DMS53 treated with DMSO at 0.1 percent for 48 hours (cell line): ENCODE results near the gene LAG3.
A peak's percentile ranks its signal among the peaks of the same experiment; 100 is the strongest.
"Not testable (repeated sequence)": the region's sequence is repeated elsewhere in the genome, so short reads cannot be mapped to it uniquely, and the experiment has no call there.

Experiments used
- DNase-seq: peaks from one replicate; lab custom pipeline; 2025; ENCODE audit not compliant: unreplicated experiment; lab: John Stamatoyannopoulos, UW

The LAG3 gene

DNA sequence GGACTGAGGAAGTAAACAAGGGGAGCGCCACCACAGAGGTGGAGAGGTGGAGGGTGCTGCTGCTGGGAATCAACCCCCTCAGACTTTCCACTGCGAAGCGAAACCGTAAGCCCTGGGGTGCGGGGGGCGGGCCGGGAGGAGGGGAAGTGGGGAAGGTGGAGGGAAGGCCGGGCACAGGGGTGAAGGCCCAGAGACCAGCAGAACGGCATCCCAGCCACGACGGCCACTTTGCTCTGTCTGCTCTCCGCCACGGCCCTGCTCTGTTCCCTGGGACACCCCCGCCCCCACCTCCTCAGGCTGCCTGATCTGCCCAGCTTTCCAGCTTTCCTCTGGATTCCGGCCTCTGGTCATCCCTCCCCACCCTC, at the start of gene LAG3:
Gene LAG3, plus strand, starts transcription at position 190 of the 365 bp plus-strand sequence. CDS start 333 bp downstream, outside the sequence.
- no peak for DNase-seq

DNA sequence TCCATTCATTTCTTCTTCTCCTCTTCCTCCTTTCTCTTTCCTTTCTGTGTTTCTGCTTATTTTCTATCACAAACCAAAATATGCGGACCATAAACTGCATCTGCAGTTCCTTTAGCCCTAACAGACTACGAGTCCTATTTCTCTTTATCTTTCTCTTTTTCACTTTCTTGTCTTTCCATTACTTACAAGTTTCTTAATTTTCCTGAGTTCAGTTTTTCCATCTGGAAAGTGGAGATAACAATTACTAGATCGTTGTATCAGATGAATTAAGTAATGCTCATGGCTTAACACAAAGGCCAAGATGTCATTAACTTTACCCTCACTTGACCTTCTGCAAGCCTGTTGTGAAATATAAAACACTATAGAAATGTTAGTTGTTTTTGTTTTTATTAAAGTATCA, 49.5 kb upstream of the LAG3 start:
- no peak for DNase-seq

DNA sequence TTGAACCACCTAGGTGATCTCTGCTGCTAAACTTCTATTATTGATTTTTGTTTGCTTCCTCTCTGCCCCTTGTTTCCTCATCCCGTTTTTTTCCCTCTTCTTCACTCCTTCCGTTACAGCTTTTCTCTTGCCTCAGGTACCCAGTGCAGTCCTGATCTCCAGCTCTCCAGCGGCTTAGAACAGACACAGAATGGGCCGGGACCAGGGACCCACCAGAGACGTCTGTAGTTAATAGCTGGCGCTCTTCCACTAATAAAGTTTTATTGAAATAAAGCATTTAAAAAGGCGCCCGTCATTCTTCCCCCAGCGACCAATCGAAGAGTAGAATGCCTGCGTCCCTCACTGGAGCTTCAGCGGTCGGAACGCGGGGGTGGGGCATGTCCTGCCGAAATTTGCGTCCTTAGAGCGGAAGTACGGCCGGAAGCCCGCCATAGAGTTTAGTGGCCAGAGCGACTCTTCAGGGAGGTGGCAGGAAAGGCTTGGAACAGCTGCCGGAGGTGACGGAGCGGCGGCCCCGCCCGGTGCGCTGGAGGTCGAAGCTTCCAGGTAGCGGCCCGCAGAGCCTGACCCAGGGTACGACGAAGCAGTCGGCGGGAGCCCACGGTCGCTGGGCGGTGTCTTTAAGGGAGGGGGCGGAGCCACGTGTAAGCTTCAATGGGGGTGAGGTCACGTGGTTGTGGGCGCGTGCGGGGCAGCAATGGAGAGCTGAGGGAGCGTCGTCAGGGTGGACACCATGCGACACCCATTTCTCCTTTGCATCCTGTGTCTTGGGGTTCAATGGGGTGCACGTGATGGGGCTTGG, 48.5 kb upstream of the LAG3 start, which contains the start of gene COPS7A:
Gene COPS7A, plus strand, starts transcription at position 440 of the 802 bp plus-strand sequence. CDS start 611 bp downstream, outside the sequence.
- DNase-seq: peak; percentile 100

DNA sequence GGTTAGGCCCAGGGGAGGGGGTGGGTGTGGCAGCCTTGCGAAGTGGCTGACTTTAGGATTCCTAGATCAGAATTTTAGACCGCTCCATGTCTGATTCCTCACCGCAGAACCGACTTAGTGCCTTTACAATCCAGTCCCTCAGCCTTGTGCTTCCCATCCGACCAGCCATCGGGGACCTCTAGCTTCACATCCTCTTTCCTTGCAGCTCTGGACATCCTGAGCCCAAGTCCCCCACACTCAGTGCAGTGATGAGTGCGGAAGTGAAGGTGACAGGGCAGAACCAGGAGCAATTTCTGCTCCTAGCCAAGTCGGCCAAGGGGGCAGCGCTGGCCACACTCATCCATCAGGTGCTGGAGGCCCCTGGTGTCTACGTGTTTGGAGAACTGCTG, 47.9 kb upstream of the LAG3 start:
- no peak for DNase-seq

DNA sequence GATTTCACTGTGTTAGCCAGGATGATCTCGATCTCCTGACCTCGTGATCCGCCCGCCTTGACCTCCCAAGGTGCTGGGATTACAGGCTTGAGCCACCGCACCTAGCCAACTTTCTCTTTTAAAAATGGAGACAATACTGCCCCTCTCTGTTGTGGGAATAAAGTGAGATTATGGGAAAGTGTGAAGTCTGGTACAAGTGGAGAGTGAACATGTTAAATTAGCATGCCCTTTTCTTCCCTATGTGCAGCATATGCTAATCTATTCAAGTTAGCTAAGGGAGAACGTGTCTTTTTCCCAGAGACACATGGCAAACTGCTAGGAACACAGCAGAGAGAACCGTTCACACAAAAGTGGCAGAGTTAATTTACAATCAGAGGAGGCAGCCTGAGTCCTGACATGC, 47.0 kb upstream of the LAG3 start:
- no peak for DNase-seq

DNA sequence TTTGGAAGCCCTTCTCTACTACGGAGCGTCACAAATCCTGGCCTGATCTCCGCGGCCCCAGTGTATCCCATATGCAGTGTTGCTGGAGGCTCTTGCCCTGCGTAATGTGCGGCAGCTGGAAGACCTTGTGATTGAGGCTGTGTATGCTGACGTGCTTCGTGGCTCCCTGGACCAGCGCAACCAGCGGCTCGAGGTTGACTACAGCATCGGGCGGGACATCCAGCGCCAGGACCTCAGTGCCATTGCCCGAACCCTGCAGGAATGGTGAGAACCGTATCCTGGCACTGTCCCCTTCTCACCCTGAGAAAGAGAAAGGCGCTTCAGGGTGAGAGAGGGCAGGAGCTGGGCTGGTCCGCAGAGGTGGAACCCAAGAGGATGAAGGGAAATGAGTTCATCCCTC, 43.1 kb upstream of the LAG3 start:
- DNase-seq: no peak

DNA sequence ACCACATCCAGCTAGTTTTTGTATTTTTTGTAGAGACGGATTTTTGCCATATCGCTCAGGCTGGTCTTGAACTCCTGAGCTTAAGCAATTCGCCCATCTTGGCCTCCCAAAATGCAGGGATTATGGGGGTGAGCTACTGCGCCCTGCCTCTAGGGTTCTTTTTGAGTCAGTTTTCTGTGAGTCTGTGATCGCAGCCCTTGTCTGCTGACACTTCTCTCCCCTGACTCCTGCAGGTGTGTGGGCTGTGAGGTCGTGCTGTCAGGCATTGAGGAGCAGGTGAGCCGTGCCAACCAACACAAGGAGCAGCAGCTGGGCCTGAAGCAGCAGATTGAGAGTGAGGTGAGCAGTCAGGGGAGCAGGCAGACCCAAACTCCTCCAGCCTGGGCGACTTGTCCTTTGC, 42.2 kb upstream of the LAG3 start:
- no peak for DNase-seq

DNA sequence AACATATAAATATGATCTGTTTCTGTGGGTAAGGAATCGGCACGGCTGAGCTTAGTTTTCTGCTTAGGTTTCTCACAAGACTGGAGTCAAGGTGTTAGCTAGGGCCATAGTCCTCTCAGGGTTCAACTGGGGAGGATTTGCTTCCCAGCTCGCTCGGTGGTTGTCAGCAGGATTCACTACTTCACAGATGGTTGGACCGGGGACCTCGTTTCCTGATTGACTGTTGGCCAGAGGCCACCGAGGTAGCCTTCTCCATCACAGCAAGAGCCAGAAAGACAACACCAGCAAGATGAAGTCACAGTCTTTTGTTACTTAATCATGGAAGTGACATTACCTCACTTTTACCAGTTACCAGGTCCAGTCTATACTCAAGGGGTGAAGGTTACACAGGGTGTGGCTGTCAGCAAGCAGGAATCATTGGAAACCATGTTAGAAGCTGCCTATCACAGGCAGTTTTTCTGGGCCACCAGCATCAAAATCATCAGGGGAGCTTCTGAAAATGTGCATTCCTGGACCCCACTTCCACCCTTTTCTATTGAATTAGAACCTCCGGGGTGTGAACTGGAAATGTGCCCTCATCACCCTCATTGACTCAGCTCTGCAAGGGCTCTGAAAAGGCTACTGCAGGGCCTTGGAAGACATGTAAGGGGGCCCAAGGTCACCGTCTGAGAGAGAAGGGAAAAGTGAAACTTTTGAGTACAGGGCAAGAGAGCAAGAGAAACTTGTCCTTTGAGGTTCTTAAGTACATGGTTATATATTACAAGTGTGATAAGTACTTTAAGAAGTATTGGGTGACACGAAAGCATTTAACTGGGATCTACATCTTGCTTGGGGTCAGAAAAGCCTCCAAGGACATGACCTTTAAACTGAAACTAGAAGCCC, 37.6 kb upstream of the LAG3 start:
- DNase-seq: no peak

DNA sequence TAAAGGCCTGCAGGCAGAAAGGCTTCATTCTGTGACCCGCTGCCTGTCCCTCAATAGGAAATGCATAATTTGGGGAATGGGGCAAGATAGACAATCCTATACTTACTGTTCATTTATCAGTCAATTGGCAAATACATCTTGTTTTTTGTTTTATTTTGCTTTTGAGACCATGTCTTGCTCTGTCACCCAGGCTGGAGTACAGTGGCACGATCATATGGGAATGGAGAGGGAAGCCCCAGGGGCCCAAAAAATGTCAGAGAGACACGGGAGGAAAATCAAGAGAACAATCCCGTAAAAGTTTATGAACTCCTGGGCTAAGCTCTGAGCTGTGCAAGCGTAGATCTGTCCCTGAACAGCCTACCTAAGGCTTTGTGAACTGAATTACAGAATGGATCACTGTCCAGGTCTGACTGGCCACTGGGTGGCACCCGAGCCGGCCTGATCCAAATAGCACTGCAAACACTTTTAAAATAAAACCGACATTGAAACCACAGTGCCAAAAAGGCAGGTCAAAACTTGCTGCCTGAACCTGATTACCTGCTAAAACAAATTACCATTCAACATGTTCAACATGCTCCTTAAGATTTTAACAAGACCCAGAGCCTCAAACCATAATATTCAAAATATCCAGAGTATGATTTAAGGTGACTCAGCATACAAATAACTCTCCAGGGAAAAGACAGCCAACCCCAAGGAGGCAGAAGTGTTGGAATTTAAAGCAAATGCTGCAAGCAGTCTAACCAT, 36.7 kb upstream of the LAG3 start:
- peak; percentile 83 for DNase-seq

DNA sequence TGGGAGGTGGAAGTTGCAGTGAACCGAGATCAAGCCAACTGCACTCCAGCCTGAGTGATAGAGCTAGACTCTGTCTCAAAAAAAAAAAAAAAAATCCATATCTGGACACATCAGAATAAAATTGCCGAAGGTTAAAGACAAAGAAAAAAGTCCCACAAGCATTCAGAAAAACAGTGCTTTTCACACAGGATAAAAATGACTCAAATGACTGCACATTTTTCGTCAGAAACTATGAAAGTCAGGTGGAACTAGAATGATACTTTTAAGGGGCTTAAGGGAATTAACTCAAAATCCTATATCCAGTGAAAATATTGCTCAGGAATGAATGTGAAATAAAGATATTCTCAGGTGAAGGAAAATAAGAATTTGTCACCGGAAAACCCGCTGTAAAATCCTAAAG, 35.6 kb upstream of the LAG3 start:
- no peak for DNase-seq

DNA sequence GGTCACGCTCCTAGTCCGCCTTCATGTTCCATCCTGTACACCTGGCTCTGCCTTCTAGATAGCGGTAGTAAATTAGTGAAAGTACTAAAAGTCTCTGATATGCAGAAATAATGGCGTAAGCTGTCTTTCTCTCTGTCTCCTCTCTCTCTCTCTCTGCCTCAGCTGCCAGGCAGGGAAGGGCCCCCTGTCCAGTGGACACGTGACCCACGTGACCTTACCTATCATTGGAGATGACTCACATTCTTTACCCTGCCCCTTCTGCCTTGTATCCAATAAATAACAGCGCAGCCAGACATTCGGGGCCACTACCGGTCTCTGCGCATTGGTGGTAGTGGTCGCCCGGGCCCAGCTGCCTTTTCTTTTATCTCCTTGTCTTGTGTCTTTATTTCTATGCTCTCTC, 30.2 kb upstream of the LAG3 start:
- DNase-seq: not testable (repeated sequence)

DNA sequence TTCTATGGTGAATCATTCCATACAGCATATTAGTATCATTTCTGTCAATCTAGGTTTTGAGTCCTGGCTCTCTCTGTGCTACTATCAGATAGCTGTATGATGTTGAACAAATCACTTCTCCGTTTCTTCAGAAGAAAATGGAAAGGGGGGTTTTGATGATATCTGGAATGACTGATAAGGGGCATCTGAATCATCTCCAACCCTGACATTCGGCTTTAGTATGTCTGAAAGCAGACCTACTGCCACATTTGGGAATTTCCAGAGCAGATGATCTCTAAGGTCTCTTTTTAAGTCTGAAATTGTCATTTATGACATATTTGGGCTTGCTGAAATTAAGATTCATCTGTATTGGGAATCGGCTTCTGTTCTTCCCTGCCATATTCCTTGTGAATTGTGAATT, 29.5 kb upstream of the LAG3 start:
- no peak for DNase-seq

DNA sequence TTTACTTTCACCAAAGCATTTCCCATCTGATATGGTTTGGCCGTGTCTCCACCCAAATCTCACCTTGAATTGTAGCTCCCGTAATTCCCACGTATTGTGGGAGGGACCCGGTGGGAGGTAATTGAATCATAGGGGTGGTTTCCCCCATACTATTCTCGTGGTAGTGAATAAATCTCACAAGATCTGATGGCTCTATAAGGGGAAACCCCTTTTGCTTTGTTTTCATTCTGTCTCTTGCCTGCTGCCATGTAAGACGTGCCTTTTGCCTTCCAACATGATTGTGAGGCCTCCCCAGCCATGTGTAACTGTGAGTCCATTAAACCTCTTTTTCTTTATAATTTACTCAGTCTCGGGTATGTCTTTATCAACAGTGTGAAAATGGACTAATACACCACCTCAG, 29.0 kb upstream of the LAG3 start:
- not testable (repeated sequence) for DNase-seq

DNA sequence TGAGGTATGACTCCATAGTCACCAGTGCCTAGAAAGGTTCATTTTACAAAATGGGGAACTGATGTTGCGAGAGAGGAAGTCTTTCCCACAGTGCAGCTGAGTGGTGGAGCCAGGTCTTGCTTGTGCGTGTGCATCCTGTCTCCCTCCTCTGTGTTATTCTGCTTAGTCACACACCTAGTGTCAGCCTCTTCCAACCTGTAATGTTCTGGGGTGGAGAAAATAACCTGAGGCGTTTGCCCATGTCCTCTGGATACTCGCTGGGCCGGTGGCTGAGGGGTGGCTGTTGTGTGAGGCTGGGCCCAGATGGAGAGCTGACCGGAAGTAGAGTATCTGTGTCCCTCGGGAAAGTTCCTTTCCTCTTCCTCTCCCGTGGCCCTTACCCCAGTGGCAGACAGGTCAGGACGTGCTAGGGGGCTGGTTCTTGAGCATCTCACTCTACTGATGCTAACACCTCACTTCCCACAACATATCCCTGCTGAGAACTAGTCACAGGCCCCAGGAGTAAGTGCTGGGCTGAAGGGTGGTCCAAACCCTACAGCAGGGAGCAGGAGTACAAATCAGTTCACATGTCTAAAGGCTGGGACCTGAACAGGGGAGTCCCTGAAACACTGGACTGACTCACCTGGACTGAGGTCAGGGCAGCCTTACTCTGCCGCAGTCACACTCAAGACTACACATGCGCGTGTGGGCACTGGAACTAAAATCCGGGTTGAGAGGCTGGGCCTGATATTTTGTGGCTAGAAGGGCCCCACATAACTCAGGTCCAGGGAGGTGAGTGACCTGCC, 26.4 kb upstream of the LAG3 start:
- no peak for DNase-seq

DNA sequence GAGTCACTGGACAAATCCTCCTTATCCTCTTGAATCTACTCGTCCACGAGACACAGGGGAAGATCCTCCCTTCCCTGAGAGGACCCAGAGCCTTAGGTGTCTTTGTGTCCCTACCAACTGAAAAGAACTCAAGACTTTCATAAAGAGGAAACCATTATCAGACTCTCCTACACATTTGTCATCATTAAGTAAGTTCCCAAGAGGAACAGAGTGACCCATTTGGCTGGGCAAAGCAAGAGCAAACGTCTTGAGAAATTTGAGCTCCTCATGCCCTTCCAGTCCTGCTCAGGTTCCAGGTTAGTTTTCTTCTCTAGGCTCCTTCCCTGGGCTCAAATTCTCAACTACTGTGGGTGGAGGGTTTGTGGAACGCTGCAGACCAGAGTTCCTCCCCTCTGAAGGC, 25.1 kb upstream of the LAG3 start:
- no peak for DNase-seq

DNA sequence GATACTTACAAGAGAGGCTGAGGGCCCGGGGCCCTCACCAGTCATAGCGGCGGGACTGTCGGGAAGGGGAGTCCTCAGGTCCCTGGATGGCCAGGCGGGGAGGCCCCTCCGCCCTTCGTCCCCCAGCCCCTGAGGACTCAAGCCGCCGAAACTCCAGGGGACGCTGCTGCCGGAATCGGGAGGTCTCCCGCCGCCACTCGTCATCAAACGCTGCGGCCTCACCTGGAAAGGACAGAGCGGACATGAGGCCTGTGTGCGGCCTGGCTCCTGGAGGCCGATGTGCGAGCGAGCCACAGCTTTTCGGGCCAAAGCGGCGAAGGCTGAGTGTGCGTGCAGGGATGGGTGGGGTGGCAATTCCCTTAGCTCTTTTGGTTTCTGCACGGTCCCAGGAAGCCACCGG, 23.6 kb upstream of the LAG3 start:
- DNase-seq: no peak

DNA sequence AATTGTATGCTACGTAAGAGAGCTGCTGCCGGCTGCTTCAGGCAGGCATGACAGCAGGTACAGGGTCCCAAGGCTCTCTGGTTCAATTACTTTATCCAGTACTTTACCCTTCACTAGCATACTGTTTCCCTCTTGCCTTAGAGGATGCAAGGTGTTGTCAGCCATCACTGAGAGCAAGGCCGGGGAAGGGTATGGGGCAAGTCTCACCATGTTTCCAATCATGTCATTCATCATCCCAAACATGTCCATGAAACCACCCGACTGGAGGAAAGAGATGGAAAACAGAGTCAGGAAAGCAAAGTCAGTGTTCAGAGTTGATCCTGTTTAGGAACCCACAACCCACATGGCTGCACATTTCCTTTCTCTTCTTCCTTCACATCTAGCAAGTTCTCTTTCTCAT, 21.8 kb upstream of the LAG3 start:
- DNase-seq: no peak

DNA sequence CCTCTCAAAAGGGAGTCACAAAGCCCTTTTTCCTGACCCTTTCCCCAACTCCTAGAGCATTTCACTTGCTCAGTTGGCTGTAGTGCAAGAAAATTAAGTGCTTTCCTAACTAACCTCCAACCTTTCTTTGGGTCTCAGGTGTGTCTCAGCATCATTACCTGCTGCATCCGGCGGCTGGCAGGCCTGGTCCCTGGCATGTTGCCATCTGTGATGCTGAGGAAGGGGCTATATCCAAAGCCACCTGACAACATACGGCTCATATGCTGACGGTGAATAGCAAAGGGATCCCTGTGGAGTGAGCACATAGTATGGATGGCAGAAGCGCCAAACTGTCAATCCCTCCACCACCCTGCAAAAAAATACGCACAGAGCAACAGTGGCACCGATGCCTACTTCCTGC, 20.6 kb upstream of the LAG3 start:
- no peak for DNase-seq

DNA sequence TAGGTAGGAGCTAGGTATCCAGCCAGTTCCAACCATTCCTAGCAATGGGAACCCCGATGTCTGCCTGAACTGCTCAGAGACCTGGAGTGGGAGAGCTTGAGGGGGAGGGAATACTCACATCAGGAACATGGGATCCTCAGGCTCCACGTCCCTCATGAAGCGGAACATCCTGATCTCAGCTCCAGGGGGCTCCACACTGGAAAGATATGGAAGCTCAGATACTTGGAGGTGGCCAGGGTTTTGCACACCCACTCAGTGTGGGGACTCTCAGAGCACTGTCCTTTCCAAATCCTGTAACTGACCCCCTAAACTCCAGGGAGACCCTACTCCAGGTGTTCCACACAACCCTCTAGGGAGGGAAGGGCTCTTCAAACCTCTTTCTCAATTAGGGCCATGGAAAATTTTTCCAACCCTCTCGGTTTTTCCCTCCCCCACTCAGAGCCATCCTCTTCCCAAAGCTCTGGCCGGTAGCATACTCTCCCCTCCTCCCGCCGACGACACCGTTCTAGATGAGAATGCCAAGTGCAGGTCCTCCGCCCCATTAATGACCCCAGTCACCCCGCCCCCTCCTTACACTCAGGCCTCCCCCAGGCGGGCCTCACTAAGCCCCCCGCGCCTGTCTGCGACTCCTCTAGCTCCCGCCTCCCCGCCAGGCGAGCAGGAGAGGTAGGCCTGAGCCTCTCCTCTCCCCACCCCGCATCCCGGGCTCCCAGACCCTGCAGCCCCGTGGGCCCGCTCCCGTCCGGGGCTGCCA, 20.0 kb upstream of the LAG3 start:
- DNase-seq: no peak
